Stimulated activated naive B cell treated with anti-CD40 and anti-IgM and Interleukin-4, amounts not matched to agents 10 μg/mL and 1 μg/mL and 100 μg/mL, for 72 hours (primary cell): ENCODE results near the gene TCN1.
A peak's percentile ranks its signal among the peaks of the same experiment; 100 is the strongest.
"Not testable (repeated sequence)": the region's sequence is repeated elsewhere in the genome, so short reads cannot be mapped to it uniquely, and the experiment has no call there.

Source experiments
- ATAC-seq, 2 donors: fragments of 150-1000 bp; cut with Tn5 transposase; replicated peaks; 2 replicates each; pipeline ENCODE4 v1.10.0; 2021; ENCODE audit warnings: moderate library complexity in 1 of 2
- DNase-seq: peaks from one replicate; pipeline ENCODE4 v3.0.0; 2021
- H3K27ac Mint-ChIP-seq: one replicate; pipeline ENCODE4 v1.8.0; 2022; ENCODE audit warnings: mild to moderate bottlenecking, mixed read lengths
- H3K27me3 Mint-ChIP-seq, 2 donors: one replicate each; pipeline ENCODE4 v1.8.0; 2022; ENCODE audit warnings: mixed read lengths in 2 of 2
- H3K36me3 Mint-ChIP-seq, 2 donors: one replicate each; pipeline ENCODE4 v1.8.0; 2022; ENCODE audit warnings: mixed read lengths in 2 of 2, mild to moderate bottlenecking in 1 of 2
- H3K4me1 Mint-ChIP-seq, 2 donors: one replicate each; pipeline ENCODE4 v1.8.0; 2022; ENCODE audit warnings: mixed read lengths in 2 of 2, mild to moderate bottlenecking in 1 of 2
- H3K4me3 Mint-ChIP-seq, 2 donors: one replicate each; pipeline ENCODE4 v1.8.0; 2022; ENCODE audit warnings: mild to moderate bottlenecking in 2 of 2, mixed read lengths in 2 of 2, moderate library complexity in 1 of 2
- H3K9me3 Mint-ChIP-seq, 2 donors: one replicate each; pipeline ENCODE4 v1.8.0; 2022; ENCODE audit warnings: mixed read lengths in 2 of 2, mild to moderate bottlenecking in 1 of 2

The TCN1 gene

GRCh38 chr11:59847626-59848025 is 18.7 kb downstream of the TCN1 start:
- DNase-seq: no peak
- Mint-ChIP-seq H3K4me3 (no peak overlapping the region), H3K27me3 (peaks cover 0 to 6% of the 10 kb centered on the region in 2 donors), H3K36me3 (no peaks in the 10 kb centered on the region), H3K27ac (no peak overlapping the region), H3K4me1 (no peaks in the 10 kb centered on the region), H3K9me3 (peaks cover 0 to 4% of the 10 kb centered on the region in 2 donors)
- no peak for ATAC-seq

- DNase-seq (no peak), ATAC-seq (no peak)
- Mint-ChIP-seq H3K36me3 (no peaks in the 10 kb centered on the region), H3K4me1 (no peaks in the 10 kb centered on the region), H3K4me3 (no peak overlapping the region), H3K27ac (no peak overlapping the region), H3K9me3 (peaks cover 0 to 4% of the 10 kb centered on the region in 2 donors), H3K27me3 (peaks cover 0 to 11% of the 10 kb centered on the region in 2 donors)
Observed at GRCh38 chr11:59846556-59846955, 19.7 kb downstream of the TCN1 start.

DNA sequence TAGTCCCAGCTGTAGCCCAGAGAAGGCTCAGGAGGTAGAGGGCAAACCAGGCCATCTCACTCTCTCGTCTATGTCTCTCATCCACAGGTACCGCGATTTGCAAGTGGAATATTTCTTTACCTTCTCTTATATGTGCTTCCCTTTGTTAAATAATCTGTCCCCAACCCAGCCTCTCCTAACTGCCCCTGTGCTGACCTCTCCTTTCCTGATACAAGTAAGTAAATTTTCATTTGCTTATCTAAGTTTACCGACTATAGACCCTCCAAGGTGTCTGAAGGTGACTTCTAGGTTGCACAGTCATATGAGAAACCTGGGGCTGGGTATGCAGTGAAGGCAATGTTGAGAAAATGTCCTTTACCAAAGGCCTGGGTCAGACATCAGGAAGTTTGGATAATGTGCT is 20.9 kb downstream of the TCN1 start, which contains the start of gene CBLIF:
TSS of gene CBLIF (minus strand) at position 101 of the 400 bp plus-strand sequence. CDS start at position 55, 46 bp downstream.
- ATAC-seq (no peak), DNase-seq (no peak)
- Mint-ChIP-seq H3K36me3 (no peaks in the 10 kb centered on the region), H3K27ac (no peak within 1 kb of the TSS), H3K4me3 (no peak within 1 kb of the TSS), H3K4me1 (no peaks in the 10 kb centered on the region), H3K27me3 (peaks cover 0 to 11% of the 10 kb centered on the region in 2 donors), H3K9me3 (no peaks in the 10 kb centered on the region)

- DNase-seq (no peak), ATAC-seq (no peak)
- Mint-ChIP-seq H3K27me3 (peaks cover 0 to 4% of the 10 kb centered on the region in 2 donors), H3K27ac (no peak overlapping the region), H3K4me1 (no peaks in the 10 kb centered on the region), H3K9me3 (no peaks in the 10 kb centered on the region), H3K4me3 (no peak overlapping the region), H3K36me3 (no peaks in the 10 kb centered on the region)
Observed at GRCh38 chr11:59842316-59842715, 24.0 kb downstream of the TCN1 start.

- Mint-ChIP-seq H3K9me3 (no peaks in the 10 kb centered on the region), H3K27ac (no peak overlapping the region), H3K4me1 (no peaks in the 10 kb centered on the region), H3K27me3 (peaks cover 0 to 4% of the 10 kb centered on the region in 2 donors), H3K36me3 (no peaks in the 10 kb centered on the region), H3K4me3 (no peak overlapping the region)
- ATAC-seq: no peak
- no peak for DNase-seq
Observed at GRCh38 chr11:59841514-59841913, 24.8 kb downstream of the TCN1 start.

DNA sequence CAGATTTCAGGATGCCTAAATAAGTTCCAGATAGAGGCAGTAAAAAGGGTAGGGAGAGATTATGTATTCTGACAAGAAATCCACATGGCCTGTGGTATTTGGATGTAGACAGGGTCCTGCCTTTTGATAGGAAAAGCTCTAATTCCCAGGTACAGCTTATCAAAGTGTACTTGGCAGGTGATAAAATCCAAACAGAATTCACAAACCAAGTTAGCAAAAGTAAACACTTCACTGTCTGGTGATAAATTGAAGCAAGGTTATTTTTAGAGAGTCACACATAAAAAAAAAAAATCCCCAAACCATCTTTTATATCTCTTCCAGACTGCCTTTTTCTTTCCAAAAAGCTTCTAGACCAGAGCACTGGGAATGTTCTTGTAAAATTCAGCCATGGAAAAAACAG is 26.7 kb downstream of the TCN1 start:
- DNase-seq (no peak), ATAC-seq (no peak)
- no peaks in the 10 kb centered on the region for H3K9me3 Mint-ChIP-seq
- H3K36me3 Mint-ChIP-seq: no peaks in the 10 kb centered on the region
- no peak overlapping the region for H3K27ac Mint-ChIP-seq
- H3K27me3 Mint-ChIP-seq: peaks cover 0 to 4% of the 10 kb centered on the region in 2 donors
- no peak overlapping the region for H3K4me3 Mint-ChIP-seq
- H3K4me1 Mint-ChIP-seq: no peaks in the 10 kb centered on the region

DNA sequence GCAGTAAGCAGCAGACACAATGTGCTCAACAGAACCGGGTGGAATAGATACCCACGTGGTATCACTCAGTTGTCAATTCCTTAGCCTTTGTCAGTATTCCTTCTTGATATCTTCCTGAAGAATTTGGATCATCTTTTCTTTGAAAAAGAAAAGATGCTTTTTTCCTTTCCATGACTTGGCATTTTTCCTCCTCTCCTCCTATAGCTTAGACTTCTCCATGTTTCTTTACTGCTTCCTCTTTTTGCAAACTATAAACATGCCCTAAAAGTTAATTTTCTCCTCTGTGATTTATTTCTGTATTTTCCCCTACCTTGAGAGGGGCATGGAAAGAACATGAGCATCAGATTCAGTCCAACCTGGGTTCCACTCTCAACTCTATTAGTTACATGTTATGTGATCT is 32.7 kb downstream of the TCN1 start:
- no peaks in the 10 kb centered on the region for H3K9me3 Mint-ChIP-seq
- no peak for DNase-seq
- H3K27me3 Mint-ChIP-seq: no peaks in the 10 kb centered on the region
- ATAC-seq: no peak
- H3K4me3 Mint-ChIP-seq: no peak overlapping the region
- no peaks in the 10 kb centered on the region for H3K36me3 Mint-ChIP-seq
- peaks cover 2 to 13% of the 10 kb centered on the region in 2 donors for H3K4me1 Mint-ChIP-seq
- no peak overlapping the region for H3K27ac Mint-ChIP-seq

GRCh38 chr11:59829358-59829757 is 36.9 kb downstream of the TCN1 start:
- Mint-ChIP-seq H3K27ac (no peak overlapping the region), H3K27me3 (no peaks in the 10 kb centered on the region), H3K4me1 (peaks cover 2 to 13% of the 10 kb centered on the region in 2 donors), H3K9me3 (no peaks in the 10 kb centered on the region), H3K4me3 (no peak overlapping the region), H3K36me3 (no peaks in the 10 kb centered on the region)
- ATAC-seq (peak; percentile 57 to 66), DNase-seq (no peak)

DNA sequence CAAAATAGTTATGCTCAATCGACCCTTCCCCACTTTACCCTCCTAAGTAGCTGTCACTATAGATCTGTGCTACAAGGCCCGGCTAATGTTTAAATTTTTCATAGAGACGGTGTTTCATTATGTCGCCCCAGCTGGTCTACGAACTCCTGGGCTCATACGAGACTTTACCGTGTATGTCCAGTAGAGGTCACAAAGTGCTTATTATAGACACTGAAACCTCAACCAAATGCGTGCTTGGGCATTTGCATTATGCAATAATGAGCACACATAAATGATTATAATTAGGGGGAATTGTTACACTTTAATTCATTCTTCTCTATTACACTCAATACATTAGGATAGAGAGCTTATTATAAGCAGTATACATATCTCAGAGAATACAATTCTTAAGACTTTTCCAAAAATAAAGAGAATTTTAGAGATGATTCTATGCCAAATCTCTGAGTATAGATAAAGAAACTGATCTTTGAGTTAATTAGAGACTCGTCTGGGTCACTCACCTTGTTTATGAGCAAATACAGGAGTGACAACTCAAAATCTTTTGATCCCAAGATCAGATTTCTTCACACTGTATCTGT is 43.2 kb downstream of the TCN1 start:
- no peak overlapping the region for H3K4me3 Mint-ChIP-seq
- H3K9me3 Mint-ChIP-seq: no peaks in the 10 kb centered on the region
- no peaks in the 10 kb centered on the region for H3K36me3 Mint-ChIP-seq
- no peak overlapping the region for H3K27ac Mint-ChIP-seq
- peak; percentile 13 for DNase-seq
- no peaks in the 10 kb centered on the region for H3K27me3 Mint-ChIP-seq
- peak; percentile 78 to 85 for ATAC-seq
- H3K4me1 Mint-ChIP-seq: peaks cover 10 to 16% of the 10 kb centered on the region in 2 donors

- H3K9me3 Mint-ChIP-seq: no peaks in the 10 kb centered on the region
- no peaks in the 10 kb centered on the region for H3K27me3 Mint-ChIP-seq
- DNase-seq: no peak
- no peak overlapping the region for H3K27ac Mint-ChIP-seq
- H3K36me3 Mint-ChIP-seq: no peaks in the 10 kb centered on the region
- H3K4me1 Mint-ChIP-seq: peaks cover 17 to 23% of the 10 kb centered on the region in 2 donors
- no peak for ATAC-seq
- no peak overlapping the region for H3K4me3 Mint-ChIP-seq
Observed at GRCh38 chr11:59818572-59818971, 47.7 kb downstream of the TCN1 start.

- peaks cover 15 to 16% of the 10 kb centered on the region in 2 donors for H3K4me1 Mint-ChIP-seq
- DNase-seq, H3K27ac Mint-ChIP-seq, H3K36me3 Mint-ChIP-seq, ATAC-seq, H3K9me3 Mint-ChIP-seq, H3K4me3 Mint-ChIP-seq, H3K27me3 Mint-ChIP-seq: not testable (repeated sequence)
Observed at GRCh38 chr11:59816434-59816833, 49.9 kb downstream of the TCN1 start.

GRCh38 chr11:59815754-59816153 is 50.5 kb downstream of the TCN1 start:
- Mint-ChIP-seq H3K27ac (no peak overlapping the region), H3K36me3 (peaks cover 0 to 3% of the 10 kb centered on the region in 2 donors), H3K27me3 (no peaks in the 10 kb centered on the region), H3K9me3 (no peaks in the 10 kb centered on the region), H3K4me1 (peaks cover 20 to 22% of the 10 kb centered on the region in 2 donors), H3K4me3 (no peak overlapping the region)
- no peak for ATAC-seq
- no peak for DNase-seq

GRCh38 chr11:59814021-59814420 is 52.3 kb downstream of the TCN1 start:
- Mint-ChIP-seq H3K4me3 (peak overlapping the region; percentile 6 to 43), H3K36me3 (peaks cover 0 to 3% of the 10 kb centered on the region in 2 donors), H3K27ac (no peak overlapping the region), H3K27me3 (no peaks in the 10 kb centered on the region), H3K4me1 (peaks cover 20 to 31% of the 10 kb centered on the region in 2 donors), H3K9me3 (no peaks in the 10 kb centered on the region)
- no peak for ATAC-seq
- no peak for DNase-seq

DNA sequence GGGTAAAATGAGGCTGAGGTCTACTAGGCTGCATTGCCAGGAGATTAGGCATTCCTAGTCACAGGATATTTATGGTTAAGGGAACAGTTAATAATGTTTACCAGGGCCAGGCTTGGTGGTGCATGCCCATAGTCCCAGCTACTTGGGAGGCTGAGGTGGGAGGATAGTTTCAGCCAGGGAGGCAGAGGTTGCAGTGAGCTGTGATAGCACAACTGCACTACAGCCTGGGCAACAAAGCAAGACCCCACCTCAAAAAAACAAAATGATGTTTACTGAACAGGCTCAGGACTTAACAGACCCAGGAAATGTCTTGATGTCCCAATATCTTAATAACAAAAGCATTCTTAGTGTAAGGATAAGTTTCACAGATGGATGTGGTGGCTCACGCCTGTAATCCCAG is 52.9 kb downstream of the TCN1 start:
- DNase-seq: no peak
- peaks cover 0 to 6% of the 10 kb centered on the region in 2 donors for H3K36me3 Mint-ChIP-seq
- no peaks in the 10 kb centered on the region for H3K9me3 Mint-ChIP-seq
- no peak for ATAC-seq
- peak overlapping the region in 1 of 2 donors; percentile 4 for H3K4me3 Mint-ChIP-seq
- H3K27ac Mint-ChIP-seq: no peak overlapping the region
- no peaks in the 10 kb centered on the region for H3K27me3 Mint-ChIP-seq
- H3K4me1 Mint-ChIP-seq: peaks cover 15 to 25% of the 10 kb centered on the region in 2 donors

DNA sequence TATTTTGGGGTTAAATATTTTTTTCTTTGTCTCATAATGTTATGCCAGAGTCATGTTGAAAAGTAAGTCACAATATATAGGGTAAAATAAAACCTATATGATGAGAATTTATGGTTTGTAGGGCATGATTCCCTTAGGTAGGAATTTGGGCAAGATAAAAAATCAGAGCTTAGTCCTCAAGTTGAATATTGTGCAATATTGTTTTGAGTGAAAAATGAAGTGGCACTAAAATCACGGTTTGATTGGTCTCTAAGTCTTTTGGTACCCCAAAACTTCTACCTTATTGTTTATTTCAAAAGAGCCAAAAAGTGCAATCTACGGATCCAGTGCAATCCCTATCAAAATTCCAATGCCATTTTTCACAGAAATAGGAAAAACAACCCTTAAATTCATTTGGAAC is 54.1 kb downstream of the TCN1 start:
- Mint-ChIP-seq H3K27me3 (no peaks in the 10 kb centered on the region), H3K36me3 (peaks cover 0 to 6% of the 10 kb centered on the region in 2 donors), H3K9me3 (no peaks in the 10 kb centered on the region), H3K4me3 (no peak overlapping the region), H3K4me1 (peaks cover 15 to 24% of the 10 kb centered on the region in 2 donors), H3K27ac (no peak overlapping the region)
- no peak for ATAC-seq
- no peak for DNase-seq
